ENCODE results near the gene NINL.
A peak's percentile ranks its signal among the peaks of the same experiment; 100 is the strongest.

Gene NINL

DNA sequence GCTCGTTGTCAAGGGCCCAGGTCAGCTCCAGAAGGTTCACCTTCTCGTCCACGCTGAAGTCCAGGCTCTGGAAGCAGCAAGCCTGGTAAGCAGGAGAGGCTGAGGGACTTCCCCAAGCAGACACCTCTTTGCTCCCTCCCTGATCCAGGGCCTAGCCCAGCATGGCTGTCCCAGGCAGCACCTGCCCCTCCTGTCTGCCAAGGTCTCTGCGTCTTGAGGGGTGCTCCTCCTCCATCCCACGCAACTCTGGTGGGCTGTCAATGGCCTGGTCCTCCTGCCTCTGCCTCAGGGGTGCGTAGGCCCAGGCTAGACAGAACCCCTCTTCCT is 87.1 kb downstream of the NINL start:
- no peaks in the 10 kb centered on the region for H3K9me3 ChIP-seq
- H4K20me1 ChIP-seq: no peaks in the 10 kb centered on the region
- H3K9ac ChIP-seq: no peak overlapping the region
- peak overlapping the region; percentile 78 for H3K4me2 ChIP-seq
- no peak overlapping the region for H3K4me3 ChIP-seq
- peaks cover under 1% of the 10 kb centered on the region; the same call in 1 of the 2 replicates for H3K36me3 ChIP-seq
- H3K27me3 ChIP-seq: no peaks in the 10 kb centered on the region
- TF ChIP-seq Cebpa-rat (IDR thresholded peaks at IDR 0.05): no peak
- peaks cover 59% of the 10 kb centered on the region for H3K4me1 ChIP-seq
- H3K27ac ChIP-seq: peak overlapping the region; percentile 45; the same call in 1 of the 2 replicates

GRCh38 chr20:25497586-25498279 is 87.6 kb downstream of the NINL start:
- TF ChIP-seq Cebpa-rat (IDR thresholded peaks at IDR 0.05): no peak
- H3K4me3 ChIP-seq: no peak overlapping the region
- peak overlapping the region; percentile 78 for H3K4me2 ChIP-seq
- H3K27ac ChIP-seq: peak overlapping the region; percentile 45; the same call in 1 of the 2 replicates
- H4K20me1 ChIP-seq: no peaks in the 10 kb centered on the region
- peaks cover 64% of the 10 kb centered on the region for H3K4me1 ChIP-seq
- no peaks in the 10 kb centered on the region for H3K9me3 ChIP-seq
- no peaks in the 10 kb centered on the region for H3K36me3 ChIP-seq
- no peaks in the 10 kb centered on the region for H3K27me3 ChIP-seq
- H3K9ac ChIP-seq: no peak overlapping the region

DNA sequence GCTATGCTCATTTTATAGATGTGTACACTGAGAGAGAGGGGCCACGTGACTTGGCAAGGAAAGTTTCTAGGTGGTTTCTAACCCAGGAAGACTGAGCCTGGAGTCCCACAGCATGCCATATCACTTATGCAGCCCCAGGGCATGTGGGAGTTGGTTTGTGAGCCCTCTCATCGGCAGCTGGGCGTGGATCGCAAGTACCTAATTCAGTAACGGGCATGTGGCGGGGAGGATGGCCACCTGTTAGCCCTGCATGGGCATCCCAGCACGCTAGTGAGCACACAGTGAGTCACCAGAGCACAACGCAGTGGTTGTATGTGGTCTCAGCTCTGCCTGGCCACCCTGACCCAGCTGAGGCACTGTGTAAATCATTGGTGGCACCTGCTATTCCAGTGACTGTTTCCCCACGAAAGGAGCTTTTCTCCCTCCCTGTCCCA is 88.3 kb downstream of the NINL start:
- Histone ChIP-seq H3K27ac (peak overlapping the region; percentile 28; the same call in 1 of the 2 replicates), H3K27me3 (no peaks in the 10 kb centered on the region), H3K9me3 (no peaks in the 10 kb centered on the region), H3K4me1 (peaks cover 68% of the 10 kb centered on the region), H3K9ac (peak overlapping the region; percentile 2; the same call in 1 of the 2 replicates), H3K4me2 (peak overlapping the region; percentile 78), H3K36me3 (no peaks in the 10 kb centered on the region), H3K4me3 (no peak overlapping the region), H4K20me1 (no peaks in the 10 kb centered on the region)
- no peak for TF ChIP-seq Cebpa-rat (IDR thresholded peaks at IDR 0.05)

GRCh38 chr20:25496165-25496967 is 89.0 kb downstream of the NINL start:
- no peaks in the 10 kb centered on the region for H3K27me3 ChIP-seq
- H3K4me2 ChIP-seq: peak overlapping the region; percentile 78
- H3K4me1 ChIP-seq: peaks cover 74% of the 10 kb centered on the region
- no peaks in the 10 kb centered on the region for H3K36me3 ChIP-seq
- peak overlapping the region; percentile 2; the same call in 1 of the 2 replicates for H3K9ac ChIP-seq
- H3K27ac ChIP-seq: peak overlapping the region; percentile 28; the same call in 1 of the 2 replicates
- H4K20me1 ChIP-seq: no peaks in the 10 kb centered on the region
- no peaks in the 10 kb centered on the region for H3K9me3 ChIP-seq
- TF ChIP-seq Cebpa-rat (IDR thresholded peaks at IDR 0.05): no peak
- H3K4me3 ChIP-seq: no peak overlapping the region

GRCh38 chr20:25495189-25495824 is 90.0 kb downstream of the NINL start:
- peak overlapping the region; percentile 53; the same call in 1 of the 2 replicates for H3K27ac ChIP-seq
- peaks cover 85% of the 10 kb centered on the region for H3K4me1 ChIP-seq
- H3K36me3 ChIP-seq: no peaks in the 10 kb centered on the region
- H3K27me3 ChIP-seq: no peaks in the 10 kb centered on the region
- H3K4me3 ChIP-seq: no peak overlapping the region
- H3K9me3 ChIP-seq: no peaks in the 10 kb centered on the region
- H3K4me2 ChIP-seq: peak overlapping the region; percentile 78
- TF ChIP-seq Cebpa-rat (IDR thresholded peaks at IDR 0.05): peak; percentile 94
- no peak overlapping the region for H3K9ac ChIP-seq
- no peaks in the 10 kb centered on the region for H4K20me1 ChIP-seq

GRCh38 chr20:25494506-25495188 is 90.7 kb downstream of the NINL start:
- H3K9ac ChIP-seq: no peak overlapping the region
- H3K27ac ChIP-seq: no peak overlapping the region
- TF ChIP-seq Cebpa-rat (IDR thresholded peaks at IDR 0.05): no peak

GRCh38 chr20:25493748-25494505 is 91.4 kb downstream of the NINL start:
- no peaks in the 10 kb centered on the region for H3K36me3 ChIP-seq
- no peak overlapping the region for H3K9ac ChIP-seq
- peak overlapping the region; percentile 78 for H3K4me2 ChIP-seq
- H3K4me3 ChIP-seq: no peak overlapping the region
- H3K9me3 ChIP-seq: no peaks in the 10 kb centered on the region
- H4K20me1 ChIP-seq: no peaks in the 10 kb centered on the region
- TF ChIP-seq Cebpa-rat (IDR thresholded peaks at IDR 0.05): no peak
- H3K27ac ChIP-seq: no peak overlapping the region
- H3K27me3 ChIP-seq: no peaks in the 10 kb centered on the region
- peaks cover 94% of the 10 kb centered on the region for H3K4me1 ChIP-seq

More at GRCh38 chr20:25494506-25495188, 90.7 kb downstream of the NINL start:
- peak overlapping the region; percentile 78 for H3K4me2 ChIP-seq
- H3K4me3 ChIP-seq: no peak overlapping the region
- no peaks in the 10 kb centered on the region for H3K9me3 ChIP-seq
- H4K20me1 ChIP-seq: no peaks in the 10 kb centered on the region
- no peaks in the 10 kb centered on the region for H3K27me3 ChIP-seq
- peaks cover 87% of the 10 kb centered on the region for H3K4me1 ChIP-seq
- H3K36me3 ChIP-seq: no peaks in the 10 kb centered on the region

DNA sequence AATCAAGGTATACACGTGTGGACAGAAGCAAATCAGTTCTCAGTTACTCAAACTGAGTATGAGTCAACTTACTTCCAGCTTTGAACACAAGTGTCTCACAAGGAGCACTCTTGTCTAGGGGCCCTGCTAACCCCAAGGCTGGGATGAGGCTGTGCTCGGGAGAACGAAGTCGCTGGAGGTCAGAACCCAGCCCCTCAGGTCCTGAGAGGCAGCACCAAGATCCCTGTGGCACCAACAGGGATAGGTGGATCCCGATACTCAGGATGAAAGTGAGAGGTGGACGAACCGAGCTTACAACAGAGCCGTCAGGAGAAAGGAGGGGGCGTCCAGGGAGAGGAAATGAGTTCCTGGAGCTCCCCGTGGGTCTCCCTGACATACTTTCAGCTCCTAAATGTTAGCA is 92.2 kb downstream of the NINL start:
- Histone ChIP-seq H3K9ac (no peak overlapping the region), H3K27ac (0 out of 2 replicates have a peak overlapping the region, but pooled peaks have one; percentile 23), H3K4me3 (no peak overlapping the region), H3K4me1 (peaks cover 97% of the 10 kb centered on the region), H3K36me3 (no peaks in the 10 kb centered on the region), H3K4me2 (peak overlapping the region; percentile 78), H3K9me3 (no peaks in the 10 kb centered on the region), H3K27me3 (no peaks in the 10 kb centered on the region), H4K20me1 (no peaks in the 10 kb centered on the region)
- no peak for TF ChIP-seq Cebpa-rat (IDR thresholded peaks at IDR 0.05)
